Nephron (organoid): Measurements from ENCODE around the gene INO80.

Source experiments
- H3K27ac Mint-ChIP-seq, 3 experiments: 2 replicates each; pipeline ENCODE4 v1.8.0; 2020; ENCODE audit warnings: mixed read lengths in 3 of 3, mild to moderate bottlenecking in 2 of 3, moderate library complexity in 1 of 3
- H3K27me3 Mint-ChIP-seq: 2 replicates; pipeline ENCODE4 v1.8.0; 2021; ENCODE audit warnings: low read depth, mild to moderate bottlenecking, moderate library complexity, mixed read lengths
- H3K36me3 Mint-ChIP-seq: 2 replicates; pipeline ENCODE4 v1.8.0; 2020; ENCODE audit warnings: low read depth, mixed read lengths
- H3K4me1 Mint-ChIP-seq: 2 replicates; pipeline ENCODE4 v1.8.0; 2020; ENCODE audit warnings: mixed read lengths
- H3K4me3 Mint-ChIP-seq, 3 experiments: 2 replicates each; pipeline ENCODE4 v1.8.0; 2020; ENCODE audit warnings: mild to moderate bottlenecking in 3 of 3, mixed read lengths in 3 of 3, moderate library complexity in 2 of 3
- H3K9me3 Mint-ChIP-seq: 2 replicates; pipeline ENCODE4 v1.8.0; 2020; ENCODE audit warnings: mixed read lengths
- TF ChIP-seq, protein P1 (sequence below), 3 experiments: fragments of 200-600 bp; sonication (generic); IDR thresholded peaks; one replicate each; pipeline ENCODE4 v1.5.0; 2021; ENCODE audit warnings: antibody characterized with exemption in 3 of 3; ENCODE audit not compliant: unreplicated experiment in 3 of 3

INO80 gene

DNA sequence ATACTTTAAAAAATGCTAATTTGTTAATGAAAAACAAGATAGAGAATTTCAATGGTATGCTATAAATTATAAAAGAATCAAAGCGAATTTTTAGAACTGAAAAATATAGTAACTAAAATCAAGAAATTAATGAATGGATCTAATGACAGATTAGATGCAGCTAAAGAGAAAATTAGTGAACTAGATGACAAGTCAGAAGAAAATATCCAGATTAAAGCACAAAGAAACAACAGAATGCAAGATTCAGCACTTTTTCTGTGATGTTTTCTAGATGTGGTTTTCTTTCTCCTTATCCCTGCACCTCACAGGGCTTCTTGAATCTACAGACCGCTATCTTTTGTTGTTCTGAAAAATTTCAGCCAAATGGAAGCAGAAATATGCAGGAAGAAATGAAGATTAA lies 54.4 kb downstream of the INO80 start:
- no peak overlapping the region for H3K4me3 Mint-ChIP-seq

GRCh38 chr15:41060505-41060904 lies 55.6 kb downstream of the INO80 start:
- TF ChIP-seq, protein P1, sequence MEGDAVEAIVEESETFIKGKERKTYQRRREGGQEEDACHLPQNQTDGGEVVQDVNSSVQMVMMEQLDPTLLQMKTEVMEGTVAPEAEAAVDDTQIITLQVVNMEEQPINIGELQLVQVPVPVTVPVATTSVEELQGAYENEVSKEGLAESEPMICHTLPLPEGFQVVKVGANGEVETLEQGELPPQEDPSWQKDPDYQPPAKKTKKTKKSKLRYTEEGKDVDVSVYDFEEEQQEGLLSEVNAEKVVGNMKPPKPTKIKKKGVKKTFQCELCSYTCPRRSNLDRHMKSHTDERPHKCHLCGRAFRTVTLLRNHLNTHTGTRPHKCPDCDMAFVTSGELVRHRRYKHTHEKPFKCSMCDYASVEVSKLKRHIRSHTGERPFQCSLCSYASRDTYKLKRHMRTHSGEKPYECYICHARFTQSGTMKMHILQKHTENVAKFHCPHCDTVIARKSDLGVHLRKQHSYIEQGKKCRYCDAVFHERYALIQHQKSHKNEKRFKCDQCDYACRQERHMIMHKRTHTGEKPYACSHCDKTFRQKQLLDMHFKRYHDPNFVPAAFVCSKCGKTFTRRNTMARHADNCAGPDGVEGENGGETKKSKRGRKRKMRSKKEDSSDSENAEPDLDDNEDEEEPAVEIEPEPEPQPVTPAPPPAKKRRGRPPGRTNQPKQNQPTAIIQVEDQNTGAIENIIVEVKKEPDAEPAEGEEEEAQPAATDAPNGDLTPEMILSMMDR (IDR thresholded peaks at IDR 0.05; ENCODE audit: unreplicated experiment in 3 of 3): no peak
- Mint-ChIP-seq H3K36me3 (peaks cover 90% of the 10 kb centered on the region), H3K4me3 (no peak overlapping the region), H3K9me3 (peaks cover 38% of the 10 kb centered on the region), H3K27ac (no peak overlapping the region), H3K4me1 (no peaks in the 10 kb centered on the region), H3K27me3 (no peaks in the 10 kb centered on the region)

More for the DNA sequence above, 54.4 kb downstream of the INO80 start:
- TF ChIP-seq, protein P1 (IDR thresholded peaks at IDR 0.05; ENCODE audit: unreplicated experiment in 3 of 3): no peak
- peaks cover 89% of the 10 kb centered on the region for H3K36me3 Mint-ChIP-seq
- H3K4me1 Mint-ChIP-seq: no peaks in the 10 kb centered on the region
- peaks cover 38% of the 10 kb centered on the region for H3K9me3 Mint-ChIP-seq
- no peaks in the 10 kb centered on the region for H3K27me3 Mint-ChIP-seq
- no peak overlapping the region for H3K27ac Mint-ChIP-seq

DNA sequence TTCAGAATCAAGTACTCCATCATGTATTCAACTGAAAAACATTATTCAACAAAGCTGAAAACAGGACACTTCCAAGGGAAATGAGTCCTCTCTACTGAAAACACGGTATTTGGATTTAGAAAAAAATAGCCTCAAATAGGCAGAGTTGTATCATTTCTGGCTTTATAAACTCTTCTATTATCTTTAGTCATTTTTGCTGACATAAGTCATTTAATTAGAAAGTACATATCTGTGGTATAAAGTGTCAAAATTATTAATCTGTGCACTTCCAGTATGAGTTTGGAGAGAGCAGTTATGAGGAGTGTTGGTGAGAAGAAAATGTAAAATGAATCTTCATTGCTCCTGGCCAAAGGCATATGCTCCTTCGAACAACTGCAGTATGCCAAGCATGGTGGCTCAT lies 59.3 kb downstream of the INO80 start:
- Mint-ChIP-seq H3K36me3 (peaks cover 81% of the 10 kb centered on the region), H3K27me3 (no peaks in the 10 kb centered on the region), H3K9me3 (peaks cover 15% of the 10 kb centered on the region), H3K4me3 (no peak overlapping the region), H3K27ac (no peak overlapping the region), H3K4me1 (no peaks in the 10 kb centered on the region)
- TF ChIP-seq, protein P1 (IDR thresholded peaks at IDR 0.05; ENCODE audit: unreplicated experiment in 3 of 3): no peak

DNA sequence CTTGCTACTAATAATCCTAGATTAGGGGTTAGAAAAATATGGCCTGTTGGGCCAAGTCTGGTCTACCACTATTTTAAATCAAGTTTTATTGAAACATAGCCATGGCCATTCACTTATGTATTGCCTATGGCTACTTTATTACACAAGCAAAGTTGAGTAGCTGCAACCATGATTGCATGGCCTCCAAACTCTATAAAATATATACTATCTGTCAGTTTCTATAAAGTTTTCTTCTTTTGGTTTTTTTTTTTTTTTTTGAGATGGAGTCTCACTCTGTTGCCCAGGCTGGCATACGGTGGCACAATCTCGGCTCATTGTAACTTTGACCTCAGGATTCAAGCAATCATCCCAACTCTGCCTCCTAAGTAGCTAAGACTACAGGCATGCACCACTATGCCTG lies 60.4 kb downstream of the INO80 start:
- H3K36me3 Mint-ChIP-seq: peaks cover 78% of the 10 kb centered on the region
- no peaks in the 10 kb centered on the region for H3K27me3 Mint-ChIP-seq
- no peaks in the 10 kb centered on the region for H3K4me1 Mint-ChIP-seq
- H3K27ac Mint-ChIP-seq: no peak overlapping the region
- H3K9me3 Mint-ChIP-seq: peaks cover 9% of the 10 kb centered on the region
- TF ChIP-seq, protein P1 (IDR thresholded peaks at IDR 0.05; ENCODE audit: unreplicated experiment in 3 of 3): no peak
- H3K4me3 Mint-ChIP-seq: no peak overlapping the region

- TF ChIP-seq, protein P1 (IDR thresholded peaks at IDR 0.05; ENCODE audit: unreplicated experiment in 3 of 3): no peak
- H3K36me3 Mint-ChIP-seq: peaks cover 68% of the 10 kb centered on the region
These were observed 64.9 kb downstream of the INO80 start for GRCh38 chr15:41051139-41051538.

GRCh38 chr15:41048852-41049251 lies 67.2 kb downstream of the INO80 start:
- no peak overlapping the region for H3K27ac Mint-ChIP-seq
- H3K4me3 Mint-ChIP-seq: no peak overlapping the region
- H3K36me3 Mint-ChIP-seq: peaks cover 66% of the 10 kb centered on the region
- H3K27me3 Mint-ChIP-seq: no peaks in the 10 kb centered on the region
- no peaks in the 10 kb centered on the region for H3K4me1 Mint-ChIP-seq
- H3K9me3 Mint-ChIP-seq: no peaks in the 10 kb centered on the region
- TF ChIP-seq, protein P1 (IDR thresholded peaks at IDR 0.05; ENCODE audit: unreplicated experiment in 3 of 3): no peak

More at GRCh38 chr15:41051139-41051538, 64.9 kb downstream of the INO80 start:
- Mint-ChIP-seq H3K27me3 (no peaks in the 10 kb centered on the region), H3K27ac (no peak overlapping the region), H3K4me1 (no peaks in the 10 kb centered on the region), H3K9me3 (no peaks in the 10 kb centered on the region), H3K4me3 (no peak overlapping the region)
